Measurements from ENCODE around the gene MEIS2.

MEIS2 gene

DNA sequence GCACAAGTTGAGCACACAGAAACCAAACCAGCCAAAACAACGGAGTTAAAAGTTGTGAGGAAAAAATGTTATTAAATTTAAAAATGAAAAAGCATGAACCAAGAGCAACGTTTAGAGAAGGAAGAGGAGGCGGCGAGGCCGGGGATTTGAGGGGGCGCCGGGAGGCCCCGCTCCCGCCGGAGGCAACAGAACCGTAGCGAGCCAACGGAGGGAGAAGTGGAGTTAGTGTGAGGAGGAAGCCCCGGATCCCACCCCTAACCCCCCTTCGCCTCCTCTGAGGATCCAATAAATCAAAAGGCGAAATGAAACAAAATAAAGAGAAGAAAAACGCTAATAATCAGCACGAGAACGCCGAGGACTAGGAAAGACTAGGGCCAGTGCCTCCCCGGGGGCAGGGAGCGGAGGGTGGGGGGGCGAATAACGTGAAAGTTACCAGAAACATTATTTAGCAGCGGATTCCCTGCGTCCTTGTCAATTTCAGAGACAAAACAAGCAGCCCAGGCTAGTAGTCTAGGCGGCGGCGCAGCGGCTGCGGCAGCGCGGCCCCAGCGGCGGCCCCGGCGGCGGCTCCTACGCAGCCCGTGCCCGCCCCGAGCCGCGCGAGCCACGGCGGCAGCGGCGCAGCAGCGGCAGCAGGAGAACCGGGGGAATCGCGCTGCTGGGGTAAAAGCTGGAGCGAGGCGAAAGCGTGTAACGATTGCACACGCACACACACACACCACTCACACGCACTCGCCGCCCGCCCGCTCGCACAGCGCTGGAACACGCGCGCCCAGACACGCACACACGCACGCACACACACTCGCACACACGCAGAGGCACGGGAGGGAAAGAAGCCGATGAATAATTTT is 1.7 kb downstream of the MEIS2 start:
- peak; percentile 45 for DNase-seq (ENCODE audit: low read depth, low spot score)

DNA sequence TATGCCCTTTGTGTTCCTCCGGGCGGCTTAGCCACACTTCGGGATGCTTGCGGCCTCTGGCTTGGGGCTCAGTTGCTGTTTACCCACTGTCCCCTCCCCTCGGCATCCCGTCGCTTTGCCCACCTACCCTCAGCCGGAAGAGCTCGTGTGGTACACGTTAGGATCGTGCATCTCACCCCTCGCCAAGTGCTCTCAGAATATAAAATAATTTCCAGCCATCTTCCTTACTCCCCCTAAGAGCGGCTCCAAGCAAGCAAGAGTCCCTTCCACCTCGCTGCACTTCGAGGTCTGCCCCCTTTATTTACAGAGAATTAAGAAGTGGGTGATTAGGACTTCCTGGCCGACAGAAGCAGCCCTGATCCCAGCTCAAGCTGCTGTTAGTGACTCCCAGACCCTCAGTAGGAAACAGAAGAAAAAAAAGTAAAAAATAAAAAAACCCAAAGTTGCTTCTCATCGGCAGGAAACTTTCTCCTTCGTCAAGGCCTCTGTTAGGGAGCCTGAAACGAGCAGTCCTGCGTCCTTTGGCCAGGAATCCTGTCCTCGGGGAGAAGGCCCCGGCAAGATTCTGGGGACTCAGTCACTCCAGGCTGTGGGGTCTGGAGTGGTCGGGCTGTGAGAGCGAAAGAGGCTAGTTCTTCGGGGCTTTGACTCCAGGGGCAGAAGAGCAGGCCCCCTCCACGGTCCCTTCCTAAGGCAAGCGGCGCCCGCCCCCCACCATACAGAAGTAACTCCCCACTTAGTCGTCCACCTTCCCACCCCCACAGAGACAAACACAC is 3.0 kb downstream of the MEIS2 start:
- peak; percentile 55 for DNase-seq (ENCODE audit: low read depth, low spot score)

DNA sequence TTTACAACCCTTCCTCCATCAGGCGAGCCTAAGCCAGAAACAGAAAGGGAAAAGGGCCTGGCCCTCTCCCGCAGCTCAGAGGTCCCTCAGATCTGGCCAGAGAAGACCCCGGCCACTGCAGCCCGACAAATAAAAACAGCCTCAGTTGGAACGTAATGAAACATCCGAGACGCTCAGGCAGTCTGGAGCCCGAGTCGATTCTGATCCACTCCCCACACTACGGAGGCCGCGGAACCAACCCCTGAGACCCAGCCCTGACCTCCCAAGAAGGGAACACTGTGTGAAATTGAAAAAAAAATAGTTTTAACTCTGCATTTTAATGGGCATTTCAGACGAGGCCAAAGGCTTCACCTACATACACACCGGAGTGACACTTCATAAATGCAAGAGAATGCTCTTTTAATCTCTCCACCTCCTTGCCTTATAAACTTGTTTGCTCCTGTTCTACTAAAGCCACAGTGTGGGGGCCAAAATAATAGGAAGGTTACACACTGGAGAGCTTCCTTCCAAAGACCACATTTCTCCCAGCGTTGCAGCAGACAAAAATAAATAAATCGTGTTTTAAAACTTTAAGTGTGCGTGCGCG is 3.7 kb downstream of the MEIS2 start:
- no peak for DNase-seq (ENCODE audit: low read depth, low spot score)

DNA sequence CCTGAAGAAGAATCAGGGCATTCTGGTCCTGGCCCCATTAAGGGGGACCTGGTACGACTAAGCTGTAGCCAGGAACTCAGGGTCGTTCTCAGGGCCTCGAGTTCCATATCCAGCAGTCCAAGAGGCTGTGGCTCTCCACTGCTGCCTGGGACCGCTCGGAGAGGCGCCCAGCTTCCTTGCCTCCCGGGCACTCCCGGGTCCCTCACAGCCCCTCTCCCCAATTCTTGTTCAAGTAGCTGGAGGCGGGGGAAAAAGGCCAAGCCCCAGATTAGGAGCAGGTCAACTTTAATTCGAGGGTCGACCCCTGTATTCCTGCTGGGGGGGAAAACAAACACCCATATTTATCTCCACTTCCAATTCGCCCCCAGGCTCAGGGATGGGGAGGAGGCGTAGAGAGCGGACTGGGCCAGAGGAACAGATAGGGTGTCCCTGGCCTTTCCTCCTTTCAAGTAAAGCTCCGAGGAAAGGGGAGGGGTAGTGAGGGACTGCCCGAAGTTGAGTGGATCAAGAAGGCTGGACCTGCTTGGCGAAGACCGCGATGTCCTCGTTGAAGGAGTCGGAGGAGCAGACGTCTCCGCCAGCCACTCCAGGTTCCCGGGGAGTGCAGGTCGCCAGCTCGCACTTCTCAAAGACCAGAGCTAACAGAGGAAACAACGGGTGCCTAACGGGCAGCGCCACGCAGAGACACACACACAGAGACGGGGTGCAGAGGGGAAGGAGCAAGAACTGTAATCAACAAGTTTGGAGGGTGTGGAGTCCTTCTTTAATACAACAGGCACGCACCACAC is 4.4 kb downstream of the MEIS2 start:
- peak; percentile 71 for DNase-seq (ENCODE audit: low read depth, low spot score)

DNA sequence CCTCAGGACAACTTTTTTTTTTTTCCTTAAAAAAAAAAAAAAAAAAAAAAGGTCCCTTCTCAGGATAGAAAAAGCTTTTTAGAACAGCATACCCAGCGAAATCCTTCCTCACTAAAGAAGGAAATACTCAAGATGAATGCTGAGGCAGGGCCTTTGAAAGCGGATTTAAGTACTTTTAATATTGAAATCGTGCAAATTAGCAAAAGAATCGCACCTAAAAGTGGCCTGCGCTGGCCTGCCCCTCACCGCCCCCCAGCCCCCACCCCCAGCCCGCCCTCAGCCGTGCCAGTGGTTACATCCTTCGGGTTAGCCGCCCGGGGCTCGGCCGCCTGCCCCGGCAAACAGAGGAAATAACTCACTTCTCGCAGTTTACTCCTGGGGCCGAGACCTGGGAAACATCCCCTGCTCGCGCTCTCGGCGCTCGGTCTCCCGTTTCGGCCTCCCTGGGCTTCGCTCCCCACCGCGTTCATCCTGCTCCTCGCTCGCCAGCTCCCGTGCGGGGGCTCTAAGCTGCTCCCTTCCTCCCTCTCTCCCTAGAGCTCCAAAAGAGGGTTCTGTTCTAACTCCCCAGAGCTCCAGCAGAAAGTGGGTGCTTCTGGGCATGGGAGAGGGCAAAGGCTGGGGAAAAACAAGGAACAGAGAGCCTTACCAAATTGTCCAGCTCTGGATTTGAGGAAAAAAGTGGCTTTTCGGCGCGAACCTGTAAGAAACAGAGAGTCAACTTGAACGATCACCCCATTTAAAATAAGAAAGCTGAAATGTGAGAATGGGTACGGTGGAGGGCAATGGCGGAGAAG is 5.2 kb downstream of the MEIS2 start:
- DNase-seq (ENCODE audit: low read depth, low spot score) = peak; percentile 78

DNA sequence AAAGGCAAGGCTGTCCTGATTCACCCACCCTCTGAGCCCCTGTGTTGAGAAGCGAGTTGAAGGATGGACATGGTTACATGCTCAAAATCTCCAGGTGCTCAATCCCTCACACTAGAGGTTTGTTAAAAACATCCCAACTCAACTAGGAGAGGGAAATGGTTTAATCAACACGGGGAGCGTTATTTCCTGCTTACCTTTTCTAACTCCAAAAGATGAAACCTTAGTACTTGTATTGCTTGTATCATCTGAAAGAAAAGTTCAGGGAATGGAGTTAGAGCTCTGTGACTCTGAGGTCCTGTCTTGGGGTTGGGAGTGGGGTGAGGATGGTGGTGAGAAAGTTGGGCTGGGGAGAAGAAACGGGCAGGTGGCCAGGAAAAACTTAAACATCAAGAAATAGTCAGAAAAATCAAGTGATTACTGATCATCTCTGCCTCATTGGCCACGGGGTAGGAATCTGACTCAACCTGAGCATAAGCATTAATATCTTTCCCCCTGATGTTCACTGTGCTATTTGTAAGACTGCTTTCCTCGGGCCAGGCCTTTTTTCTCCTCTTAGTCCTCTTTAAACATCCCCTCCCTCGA is 5.9 kb downstream of the MEIS2 start:
- DNase-seq (ENCODE audit: low read depth, low spot score) = no peak

DNA sequence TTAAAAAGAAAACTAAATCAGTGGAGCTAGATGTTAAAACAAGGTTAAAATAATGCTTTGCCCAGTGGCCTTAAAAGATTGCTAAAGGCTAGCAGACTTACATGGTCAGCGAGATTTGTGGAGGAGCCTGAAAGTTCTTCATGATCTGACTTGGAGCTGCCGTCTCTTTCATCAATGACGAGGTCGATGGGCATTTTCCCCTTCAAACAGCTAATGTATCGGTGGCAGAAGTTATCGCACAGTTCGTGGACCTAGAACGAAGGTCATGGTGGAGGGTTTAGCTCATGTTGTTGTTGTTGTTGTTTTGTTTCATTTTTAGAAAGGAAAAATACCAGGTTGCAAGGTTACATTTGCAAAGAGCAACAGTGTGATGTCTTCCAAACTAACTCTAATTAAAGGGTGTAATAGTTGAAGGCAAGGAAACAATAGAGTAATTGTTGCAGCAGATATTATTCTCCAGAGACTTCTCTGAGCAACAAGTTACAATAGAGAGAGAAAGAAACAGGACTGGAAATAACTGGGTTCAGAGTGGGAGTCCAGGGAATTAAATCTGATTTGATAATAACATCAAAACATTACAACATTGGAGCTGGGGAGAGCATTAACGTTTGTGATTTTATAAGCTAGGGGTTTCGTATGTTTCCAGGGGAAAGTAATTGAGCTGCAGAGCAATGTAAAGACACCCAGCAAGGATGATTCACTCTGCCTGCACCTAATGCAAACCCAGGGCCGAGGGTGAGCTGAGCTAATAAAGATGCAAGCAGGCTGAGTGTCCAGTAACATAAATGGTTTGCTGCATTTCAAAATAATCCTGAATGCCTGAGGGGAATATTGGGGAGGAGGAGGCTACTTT is 6.6 kb downstream of the MEIS2 start:
- no peak for DNase-seq (ENCODE audit: low read depth, low spot score)

DNA sequence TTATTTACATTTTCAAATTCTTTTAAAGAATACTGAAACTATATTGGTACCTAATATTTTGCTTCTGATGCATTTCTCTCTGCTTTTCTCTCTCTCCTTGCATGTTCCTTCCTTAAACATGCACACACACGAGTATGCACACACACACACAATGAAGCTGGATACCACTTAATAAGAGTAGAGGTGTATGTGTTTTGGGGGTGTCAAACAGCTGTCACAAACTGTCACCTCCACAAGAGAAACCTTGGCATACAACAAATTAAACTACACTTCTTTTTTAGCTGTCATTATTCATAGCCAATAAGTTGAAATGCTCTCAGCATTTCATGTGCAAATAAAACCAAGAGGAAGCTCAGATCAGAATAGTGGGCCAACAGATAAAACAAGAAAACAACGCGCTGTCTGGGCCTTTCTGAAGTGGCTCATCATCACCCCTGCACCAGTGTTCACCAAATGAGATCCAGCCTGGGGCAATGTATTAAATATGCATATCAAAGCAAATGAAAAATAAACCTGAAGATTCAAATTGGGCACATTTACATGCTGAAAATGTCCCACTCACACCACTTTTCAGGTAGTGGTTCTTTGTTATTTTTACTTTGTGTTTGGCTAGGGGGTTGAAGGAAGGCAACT is 9.7 kb downstream of the MEIS2 start:
- no peak for DNase-seq (ENCODE audit: low read depth, low spot score)

DNA sequence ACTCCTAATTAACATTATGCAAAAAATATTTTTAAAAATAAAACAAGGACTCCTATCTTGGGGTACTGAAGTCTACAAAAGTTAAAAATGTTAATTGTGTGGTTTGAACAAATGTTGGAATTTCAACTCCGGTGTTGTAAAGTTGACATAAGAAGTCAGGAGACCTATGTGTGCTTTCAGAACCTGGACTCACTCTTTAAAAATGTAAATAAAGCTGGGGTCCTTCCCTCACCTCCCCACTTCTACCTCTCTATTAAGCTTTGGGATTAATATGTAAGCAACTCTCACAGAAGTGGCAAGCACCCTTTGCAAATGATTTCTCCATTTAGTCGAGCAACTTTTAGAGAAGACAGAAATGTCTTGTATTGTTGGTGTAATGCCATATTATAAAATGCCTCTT is 11.9 kb downstream of the MEIS2 start:
- DNase-seq (ENCODE audit: low read depth, low spot score) = no peak

DNA sequence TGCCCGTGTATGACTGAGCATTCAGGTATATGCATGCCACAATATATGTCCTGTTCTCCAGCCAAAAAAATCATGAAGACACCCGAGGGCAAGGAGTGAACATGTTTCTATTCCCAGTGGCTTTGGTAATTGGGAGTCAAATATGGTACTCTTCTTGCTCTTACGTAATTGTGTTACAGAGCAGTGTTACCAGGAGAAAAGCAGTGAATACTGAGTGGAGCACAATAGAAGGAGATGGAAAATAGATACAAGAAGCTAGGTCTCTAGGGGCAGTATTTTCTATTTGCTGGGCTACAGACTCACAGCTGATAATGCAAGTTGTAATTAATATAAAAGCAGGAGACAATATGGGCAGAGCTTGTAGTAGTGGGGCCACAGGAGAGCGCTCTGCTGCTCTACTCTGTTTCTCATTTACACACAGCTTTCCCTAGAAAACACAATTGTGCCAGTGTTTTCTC is 13.2 kb downstream of the MEIS2 start:
- DNase-seq (ENCODE audit: low read depth, low spot score) = no peak

DNA sequence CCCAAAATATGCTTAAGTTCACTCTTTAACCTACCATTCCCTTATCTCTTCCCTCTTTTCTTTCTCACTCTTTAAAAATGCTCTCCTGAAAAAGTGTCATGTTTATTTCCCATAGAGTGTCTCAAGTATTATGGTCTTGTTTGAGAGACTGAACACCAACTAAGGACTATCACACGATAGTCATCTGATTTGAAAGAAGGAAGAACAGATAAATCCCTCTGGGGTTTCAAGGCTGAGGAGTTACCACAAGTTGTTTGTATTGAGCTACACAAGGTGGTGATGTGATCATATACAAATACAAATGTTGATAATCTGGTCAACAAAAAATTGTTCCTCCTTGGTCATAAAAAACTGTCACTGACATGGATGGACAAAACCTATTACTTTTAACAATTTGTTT is 13.8 kb downstream of the MEIS2 start:
- no peak for DNase-seq (ENCODE audit: low read depth, low spot score)

DNA sequence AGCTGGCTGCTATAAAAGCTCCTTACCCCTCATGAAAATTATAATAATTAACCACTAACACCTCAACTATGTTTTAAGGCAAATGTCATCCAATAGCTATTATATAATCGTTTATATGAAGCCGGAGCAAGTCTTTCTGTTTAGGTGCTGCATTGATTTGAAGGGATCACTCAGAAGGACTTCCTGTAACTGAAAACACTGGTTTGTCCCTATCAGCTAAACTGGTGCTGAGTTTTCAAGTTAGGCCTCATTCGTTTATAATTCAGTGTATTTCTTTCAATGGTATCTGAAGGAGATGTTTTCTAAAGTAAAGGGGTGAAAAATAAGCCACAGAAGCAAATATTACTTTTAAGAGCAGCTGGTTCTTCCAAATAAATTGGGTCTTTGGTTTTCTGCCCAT is 14.2 kb downstream of the MEIS2 start:
- no peak for DNase-seq (ENCODE audit: low read depth, low spot score)

DNA sequence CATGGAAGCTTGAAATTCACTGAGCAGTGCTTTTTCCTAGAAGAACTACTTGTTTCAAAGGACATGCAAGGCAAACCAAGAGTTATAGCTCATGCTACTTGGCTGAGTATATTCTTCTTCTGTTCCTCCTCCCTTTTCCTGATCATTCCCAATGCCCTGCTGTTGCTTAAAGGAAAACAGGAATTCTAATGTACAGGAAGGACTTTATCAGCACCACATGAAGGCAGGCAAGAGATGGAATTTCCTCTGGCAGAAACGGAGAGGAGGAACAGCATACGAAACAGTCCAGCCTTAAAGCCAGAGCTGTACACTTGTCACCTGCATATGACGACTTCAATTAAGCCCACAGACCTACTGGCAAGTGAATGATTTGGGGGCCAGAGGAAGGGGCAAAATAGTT is 15.7 kb downstream of the MEIS2 start:
- DNase-seq (ENCODE audit: low read depth, low spot score) = no peak

DNA sequence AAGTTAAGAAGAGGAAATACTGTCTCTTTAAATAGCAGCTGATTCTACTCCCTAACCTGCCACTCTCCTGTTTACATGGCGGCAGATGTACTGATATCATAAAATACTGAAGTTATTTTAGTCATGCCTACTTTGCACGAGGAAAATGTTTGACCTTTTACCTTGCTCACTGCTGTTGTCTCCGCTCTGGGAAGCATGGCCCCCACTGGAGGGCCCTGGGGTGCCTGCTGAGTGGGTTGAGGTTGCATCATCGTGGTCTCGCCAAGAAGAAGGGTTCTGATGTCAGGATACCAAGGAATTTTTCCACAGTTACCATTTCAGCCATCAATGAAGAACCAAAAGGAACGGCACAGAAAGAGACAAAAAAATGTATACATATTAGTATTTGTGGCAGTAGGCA is 16.7 kb downstream of the MEIS2 start:
- no peak for DNase-seq (ENCODE audit: low read depth, low spot score)

DNA sequence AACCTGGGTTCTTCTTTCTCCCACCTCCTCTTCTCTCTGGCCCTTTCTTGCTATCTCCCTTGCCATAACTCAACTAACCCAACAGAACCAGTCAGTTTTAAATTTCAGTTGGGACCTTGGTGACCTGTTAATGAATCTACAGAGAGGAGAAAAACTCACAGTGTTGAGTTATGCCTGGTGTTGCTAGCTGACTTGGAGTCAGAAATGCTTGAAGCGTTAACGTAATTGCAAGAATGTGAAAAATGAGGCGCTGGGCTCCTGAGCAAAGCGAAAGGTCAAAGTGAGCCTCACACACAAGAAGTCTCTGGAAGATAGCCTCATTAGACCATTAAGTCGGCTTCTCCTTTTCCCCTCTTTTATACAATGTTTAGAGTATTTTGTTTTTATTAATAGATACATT is 18.4 kb downstream of the MEIS2 start:
- DNase-seq (ENCODE audit: low read depth, low spot score) = no peak

DNA sequence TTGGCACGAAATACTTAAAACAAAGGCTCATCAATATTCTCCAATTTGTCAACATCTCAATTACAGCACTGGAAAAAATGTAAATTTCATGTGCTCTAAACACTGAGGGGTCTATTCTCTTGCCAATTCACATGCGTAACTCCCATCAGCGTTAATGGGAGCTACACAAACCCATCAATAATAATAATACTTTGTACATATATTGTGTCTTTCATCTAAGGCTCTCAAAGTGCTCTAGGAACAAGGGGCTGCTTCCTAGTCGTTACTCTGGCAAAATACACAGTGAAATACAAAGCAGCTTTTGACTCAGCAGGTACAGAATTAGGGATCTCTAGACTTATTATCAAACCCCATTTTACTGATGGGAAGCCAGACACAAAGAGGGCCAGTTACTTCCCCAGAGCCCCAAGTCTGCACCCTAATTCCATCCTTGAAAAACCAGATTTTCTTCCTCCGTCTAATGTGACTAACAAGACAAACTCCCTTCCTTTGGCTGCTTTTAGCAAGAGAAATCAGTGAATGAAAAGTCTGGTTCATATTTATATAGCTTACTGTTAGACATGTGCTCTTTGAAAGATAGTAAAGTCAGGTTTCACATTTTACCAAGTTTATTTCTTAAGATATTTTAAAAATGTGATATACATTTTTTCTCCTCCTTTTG is 20.0 kb downstream of the MEIS2 start:
- DNase-seq (ENCODE audit: low read depth, low spot score) = no peak

DNA sequence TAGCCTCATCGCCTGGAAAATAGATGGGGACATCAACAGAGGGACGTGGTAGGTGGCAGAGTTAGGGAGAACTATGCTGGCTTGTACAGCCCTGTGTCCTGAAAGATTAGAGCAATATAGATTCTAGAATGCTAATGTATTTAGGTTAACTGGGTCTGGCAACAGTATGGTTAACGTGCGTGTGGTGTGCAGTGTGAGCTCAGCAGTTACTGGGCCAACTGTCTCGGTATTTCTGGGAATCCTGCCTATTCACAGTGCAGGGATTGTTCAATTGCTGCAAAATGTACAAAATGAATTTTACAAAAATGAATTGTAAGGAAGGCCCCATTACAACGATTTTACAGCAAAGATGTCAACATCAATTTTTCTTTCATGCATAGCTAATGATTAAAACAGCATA is 20.6 kb downstream of the MEIS2 start:
- DNase-seq (ENCODE audit: low read depth, low spot score) = no peak

DNA sequence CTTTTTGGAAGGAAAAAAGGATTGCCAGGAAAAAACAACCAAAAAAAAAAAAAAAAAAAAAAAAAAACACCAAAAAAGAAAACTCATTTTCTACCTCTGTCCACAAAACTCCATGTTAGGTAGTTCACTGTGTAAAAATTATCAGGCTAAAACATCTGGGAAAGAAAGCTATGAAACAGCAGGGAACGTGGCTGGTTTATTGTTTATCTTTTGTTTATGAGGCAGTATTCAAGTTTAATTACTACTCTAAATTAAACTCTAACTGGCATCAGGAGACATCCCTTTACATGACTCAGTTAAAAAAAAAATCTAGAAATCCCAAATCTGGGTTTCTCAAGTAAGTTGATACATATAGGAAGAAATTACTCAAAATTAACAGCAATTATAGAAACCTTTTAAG is 21.8 kb downstream of the MEIS2 start:
- DNase-seq (ENCODE audit: low read depth, low spot score) = no peak

Measured in ELF-1 (cell line).